ENCODE results near the gene ACO2. TPM values are rescaled to one million over a fixed set of nuclear protein-coding genes. Genes with fewer than 3 reads are reported as not detected.

ACO2 gene
- total RNA-seq, 1 donor from 2014 or later: 83.5 TPM

- Mint-ChIP-seq H3K4me1 (ENCODE audit: unreplicated experiment) (peaks cover 34% of the 10 kb centered on the region), H3K27me3 (ENCODE audit: unreplicated experiment) (peaks cover 6% of the 10 kb centered on the region), H3K4me3 (ENCODE audit: unreplicated experiment) (peak overlapping the region; percentile 4), H3K9me3 (ENCODE audit: unreplicated experiment) (no peaks in the 10 kb centered on the region), H3K36me3 (ENCODE audit: low read depth, unreplicated experiment) (no peaks in the 10 kb centered on the region), H3K27ac (ENCODE audit: unreplicated experiment) (no peak overlapping the region)
- TF ChIP-seq, protein P1, sequence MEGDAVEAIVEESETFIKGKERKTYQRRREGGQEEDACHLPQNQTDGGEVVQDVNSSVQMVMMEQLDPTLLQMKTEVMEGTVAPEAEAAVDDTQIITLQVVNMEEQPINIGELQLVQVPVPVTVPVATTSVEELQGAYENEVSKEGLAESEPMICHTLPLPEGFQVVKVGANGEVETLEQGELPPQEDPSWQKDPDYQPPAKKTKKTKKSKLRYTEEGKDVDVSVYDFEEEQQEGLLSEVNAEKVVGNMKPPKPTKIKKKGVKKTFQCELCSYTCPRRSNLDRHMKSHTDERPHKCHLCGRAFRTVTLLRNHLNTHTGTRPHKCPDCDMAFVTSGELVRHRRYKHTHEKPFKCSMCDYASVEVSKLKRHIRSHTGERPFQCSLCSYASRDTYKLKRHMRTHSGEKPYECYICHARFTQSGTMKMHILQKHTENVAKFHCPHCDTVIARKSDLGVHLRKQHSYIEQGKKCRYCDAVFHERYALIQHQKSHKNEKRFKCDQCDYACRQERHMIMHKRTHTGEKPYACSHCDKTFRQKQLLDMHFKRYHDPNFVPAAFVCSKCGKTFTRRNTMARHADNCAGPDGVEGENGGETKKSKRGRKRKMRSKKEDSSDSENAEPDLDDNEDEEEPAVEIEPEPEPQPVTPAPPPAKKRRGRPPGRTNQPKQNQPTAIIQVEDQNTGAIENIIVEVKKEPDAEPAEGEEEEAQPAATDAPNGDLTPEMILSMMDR (IDR thresholded peaks at IDR 0.05; ENCODE audit: unreplicated experiment): no peak
- DNase-seq (ENCODE audit: low spot score): no peak
These were observed 18.4 kb downstream of the ACO2 start for GRCh38 chr22:41487037-41487935.

DNA sequence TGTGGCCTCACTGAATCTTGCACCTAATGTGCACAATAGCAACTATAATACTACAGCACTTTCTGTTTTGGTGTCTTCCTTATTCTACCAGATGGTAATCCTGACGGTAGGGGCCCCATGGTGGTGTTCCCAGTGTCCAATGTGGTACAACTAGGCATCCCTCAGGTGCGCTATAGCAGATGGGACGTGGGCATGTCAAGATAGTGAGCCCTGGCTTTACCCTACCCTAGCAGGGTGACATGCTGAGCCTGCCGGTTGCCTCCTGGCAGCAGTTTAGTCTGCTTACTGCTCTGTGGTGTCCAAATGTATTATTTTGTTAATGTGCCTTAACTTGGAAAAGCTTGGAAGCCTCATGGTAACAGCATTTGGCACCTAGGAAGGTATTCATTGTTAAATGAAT, 19.2 kb downstream of the ACO2 start:
- TF ChIP-seq, protein P1 (IDR thresholded peaks at IDR 0.05; ENCODE audit: unreplicated experiment): no peak
- no peaks in the 10 kb centered on the region for H3K36me3 Mint-ChIP-seq (ENCODE audit: low read depth, unreplicated experiment)
- peaks cover 32% of the 10 kb centered on the region for H3K4me1 Mint-ChIP-seq (ENCODE audit: unreplicated experiment)
- no peak for DNase-seq (ENCODE audit: low spot score)
- H3K9me3 Mint-ChIP-seq (ENCODE audit: unreplicated experiment): no peaks in the 10 kb centered on the region
- H3K4me3 Mint-ChIP-seq (ENCODE audit: unreplicated experiment): no peak overlapping the region
- peaks cover 5% of the 10 kb centered on the region for H3K27me3 Mint-ChIP-seq (ENCODE audit: unreplicated experiment)
- H3K27ac Mint-ChIP-seq (ENCODE audit: unreplicated experiment): no peak overlapping the region

DNA sequence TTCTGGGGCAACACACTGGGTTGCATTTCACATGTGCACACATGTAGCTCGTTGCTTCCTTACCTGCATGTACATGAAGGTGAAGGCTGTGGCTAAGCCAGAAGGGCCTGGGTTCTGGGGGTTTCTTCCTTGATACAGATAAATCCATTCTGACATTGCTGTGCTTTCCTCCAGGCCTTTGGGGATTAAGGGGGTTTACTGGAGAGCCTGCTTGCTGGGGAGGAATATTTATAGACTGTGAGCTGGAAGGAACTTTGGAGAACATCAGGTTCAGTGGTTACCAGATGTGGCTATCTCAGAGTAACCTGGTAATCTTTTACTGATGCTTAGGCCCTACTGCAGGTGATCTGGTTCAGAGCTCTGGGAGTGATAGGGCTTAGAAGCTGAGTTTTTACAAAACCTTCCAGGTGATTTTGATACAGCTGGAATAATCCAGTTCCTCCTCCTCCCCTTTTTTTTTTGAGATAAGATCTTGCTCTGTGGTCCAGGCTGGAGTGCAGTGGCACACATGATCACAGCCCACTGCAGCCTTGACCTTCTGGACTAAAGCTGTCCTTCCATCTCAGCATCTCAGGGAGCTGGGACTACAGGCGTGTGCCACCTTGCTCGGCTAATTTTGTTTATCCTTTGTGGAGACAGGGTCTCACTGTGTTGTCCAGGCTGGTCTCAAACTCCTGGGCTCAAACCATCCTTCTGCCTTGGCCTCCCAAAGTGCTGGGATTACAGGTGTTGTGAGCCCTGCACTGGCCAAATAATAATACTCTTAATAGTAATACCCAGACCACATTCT, 19.9 kb downstream of the ACO2 start:
- H3K4me3 Mint-ChIP-seq (ENCODE audit: unreplicated experiment): no peak overlapping the region
- H3K4me1 Mint-ChIP-seq (ENCODE audit: unreplicated experiment): peaks cover 30% of the 10 kb centered on the region
- TF ChIP-seq, protein P1 (IDR thresholded peaks at IDR 0.05; ENCODE audit: unreplicated experiment): no peak
- H3K27ac Mint-ChIP-seq (ENCODE audit: unreplicated experiment): peak overlapping the region; percentile 93
- H3K36me3 Mint-ChIP-seq (ENCODE audit: low read depth, unreplicated experiment): no peaks in the 10 kb centered on the region
- no peak for DNase-seq (ENCODE audit: low spot score)
- peaks cover 5% of the 10 kb centered on the region for H3K27me3 Mint-ChIP-seq (ENCODE audit: unreplicated experiment)
- H3K9me3 Mint-ChIP-seq (ENCODE audit: unreplicated experiment): no peaks in the 10 kb centered on the region

DNA sequence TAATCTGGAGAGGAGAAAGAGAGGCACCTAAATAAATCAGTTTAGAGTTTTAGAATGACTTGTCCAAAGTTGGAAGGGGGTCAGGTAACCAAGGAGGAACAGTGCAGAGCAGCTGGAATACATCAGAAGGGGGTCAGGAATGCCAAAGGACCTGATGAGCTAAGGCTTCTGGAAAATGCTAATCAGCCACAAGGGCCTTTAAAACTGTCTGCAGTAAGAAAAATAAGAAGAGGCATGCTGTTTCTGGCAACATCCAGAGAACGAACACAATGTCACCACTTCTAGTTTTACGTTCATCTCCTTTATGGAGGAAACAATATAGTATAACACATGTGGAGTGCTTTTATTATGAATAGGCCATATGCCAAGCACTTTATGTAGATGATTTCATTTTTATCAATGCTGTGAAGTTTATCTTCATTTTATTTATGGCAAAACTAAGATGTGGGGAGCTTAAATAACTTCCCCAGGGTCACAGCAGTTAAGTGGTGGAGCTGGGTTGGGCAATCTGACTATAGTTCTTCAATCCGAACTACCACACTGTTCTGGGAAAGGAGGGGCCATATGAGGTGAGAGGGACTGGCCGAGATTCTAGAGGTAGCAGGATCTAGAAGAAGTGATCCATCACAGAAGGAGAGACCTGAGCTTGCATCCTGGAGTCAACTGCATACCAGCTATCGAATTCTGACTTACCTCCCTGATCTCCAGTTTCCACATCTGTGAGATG, 22.6 kb downstream of the ACO2 start:
- Mint-ChIP-seq H3K27ac (ENCODE audit: unreplicated experiment) (no peak overlapping the region), H3K4me1 (ENCODE audit: unreplicated experiment) (peaks cover 22% of the 10 kb centered on the region), H3K4me3 (ENCODE audit: unreplicated experiment) (no peak overlapping the region)

More for the DNA sequence above, 22.6 kb downstream of the ACO2 start:
- no peaks in the 10 kb centered on the region for H3K9me3 Mint-ChIP-seq (ENCODE audit: unreplicated experiment)
- TF ChIP-seq, protein P1 (IDR thresholded peaks at IDR 0.05; ENCODE audit: unreplicated experiment): no peak
- peaks cover 6% of the 10 kb centered on the region for H3K27me3 Mint-ChIP-seq (ENCODE audit: unreplicated experiment)
- H3K36me3 Mint-ChIP-seq (ENCODE audit: low read depth, unreplicated experiment): no peaks in the 10 kb centered on the region
- DNase-seq (ENCODE audit: low spot score): no peak

All from endothelial cell (in vitro differentiated cells).